GM12891 (cell line): ENCODE data around the gene DAB2IP.

Experiments used
- DNase-seq: peaks from one replicate; pipeline ENCODE4 v3.0.0; 2011; ENCODE audit warnings: low spot score; ENCODE audit not compliant: insufficient read length
- FAIRE-seq: peaks from 2 replicates; lab custom pipeline; 2011; peaks lifted over from hg19 to GRCh38; lab: Jason Lieb, UNC
- PAX5 ChIP-seq: IDR thresholded peaks from 2 replicates; pipeline ENCODE4 v1.6.1; 2011; ENCODE audit warnings: low read length, moderate library complexity, mild to moderate bottlenecking; ENCODE audit not compliant: insufficient read depth, severe bottlenecking
- POLR2A ChIP-seq: IDR thresholded peaks from 2 replicates; pipeline ENCODE4 v1.6.1; 2011; ENCODE audit warnings: low read depth, low read length, control low read depth
- POLR2AphosphoS5 ChIP-seq: IDR thresholded peaks from 2 replicates; pipeline ENCODE4 v1.6.1; 2011; ENCODE audit warnings: low read depth, low read length, control low read depth
- POU2F2 ChIP-seq: IDR thresholded peaks from 2 replicates; pipeline ENCODE4 v1.6.1; 2011; ENCODE audit warnings: low read depth, mild to moderate bottlenecking, control low read depth, low read length, moderate library complexity
- SPI1 ChIP-seq: IDR thresholded peaks from 2 replicates; pipeline ENCODE4 v1.6.1; 2011; ENCODE audit warnings: low read depth, low read length, control low read depth
- TAF1 ChIP-seq: IDR thresholded peaks from 2 replicates; pipeline ENCODE4 v1.6.1; 2011; ENCODE audit warnings: low read depth, low read length, control low read depth

The DAB2IP gene

GRCh38 chr9:121782514-121783110 lies 131.2 kb downstream of the DAB2IP start:
- TF ChIP-seq TAF1 (no peak), SPI1 (no peak), POU2F2 (no peak), POLR2A (no peak), PAX5 (no peak), POLR2AphosphoS5 (no peak)
- no peak for DNase-seq
- no peak for FAIRE-seq

- FAIRE-seq, result no peak
- DNase-seq, result no peak
- TF ChIP-seq POU2F2 (no peak), PAX5 (no peak), POLR2A (no peak), SPI1 (no peak), POLR2AphosphoS5 (no peak), TAF1 (no peak)
Observed at GRCh38 chr9:121783111-121783510, 131.7 kb downstream of the DAB2IP start.

DNA sequence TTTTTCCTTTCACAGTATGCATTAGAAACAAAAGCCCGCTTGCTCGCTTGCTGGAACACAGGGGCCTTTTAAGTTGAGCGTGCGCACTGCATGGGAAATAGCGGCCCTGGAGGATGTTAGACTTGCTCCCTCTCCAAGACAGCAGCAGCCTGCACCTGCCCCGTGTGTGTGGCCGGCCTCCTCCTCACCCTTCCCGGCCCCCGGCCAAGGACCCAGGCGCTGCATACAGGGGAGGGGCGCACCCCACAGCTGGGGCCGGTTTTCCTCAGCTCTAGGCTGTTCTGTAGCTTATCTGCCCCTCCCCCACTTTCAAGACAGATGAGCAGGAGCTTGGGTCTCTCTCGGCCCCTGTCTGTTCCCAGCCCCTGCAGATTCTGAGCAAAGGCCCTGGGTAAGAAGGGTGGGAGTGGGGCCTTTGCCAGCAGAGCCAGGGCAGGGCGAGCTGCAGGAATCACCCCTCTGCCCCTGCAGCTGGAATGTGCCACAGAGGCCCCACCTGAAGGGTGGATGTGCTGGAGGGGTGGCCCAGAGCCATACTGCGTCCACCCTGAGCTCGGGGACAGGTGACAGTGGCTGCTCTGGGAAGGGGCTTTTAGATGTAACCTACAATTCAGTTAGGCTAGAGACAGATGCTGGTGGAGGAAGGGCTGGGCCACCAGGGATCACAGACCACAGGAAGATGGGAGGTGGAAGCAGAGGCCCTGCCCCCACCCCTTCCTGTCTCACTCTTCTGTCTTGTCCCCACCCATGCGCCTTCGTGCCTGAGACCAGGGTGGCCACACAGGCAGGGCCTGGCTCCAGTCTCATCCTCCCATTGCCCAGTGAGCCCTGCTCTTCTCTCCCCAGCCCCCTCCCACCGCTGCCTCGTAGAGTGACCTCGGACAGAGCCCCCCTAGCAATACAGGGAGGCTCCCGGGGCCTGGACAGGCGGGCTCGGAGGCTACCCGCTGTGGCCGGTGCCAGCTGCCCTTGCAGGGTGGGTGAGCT lies 132.4 kb downstream of the DAB2IP start:
- no peak for FAIRE-seq
- no peak for DNase-seq
- no peak for TF ChIP-seq POLR2AphosphoS5
- no peak for TF ChIP-seq POLR2A
- TF ChIP-seq SPI1, result no peak
- TF ChIP-seq PAX5, result no peak
- no peak for TF ChIP-seq TAF1
- TF ChIP-seq POU2F2, result no peak

GRCh38 chr9:121784731-121785411 lies 133.4 kb downstream of the DAB2IP start:
- TF ChIP-seq POLR2A (no peak), POLR2AphosphoS5 (no peak), PAX5 (no peak), TAF1 (no peak), POU2F2 (no peak), SPI1 (no peak)
- DNase-seq, result no peak
- FAIRE-seq, result no peak

DNA sequence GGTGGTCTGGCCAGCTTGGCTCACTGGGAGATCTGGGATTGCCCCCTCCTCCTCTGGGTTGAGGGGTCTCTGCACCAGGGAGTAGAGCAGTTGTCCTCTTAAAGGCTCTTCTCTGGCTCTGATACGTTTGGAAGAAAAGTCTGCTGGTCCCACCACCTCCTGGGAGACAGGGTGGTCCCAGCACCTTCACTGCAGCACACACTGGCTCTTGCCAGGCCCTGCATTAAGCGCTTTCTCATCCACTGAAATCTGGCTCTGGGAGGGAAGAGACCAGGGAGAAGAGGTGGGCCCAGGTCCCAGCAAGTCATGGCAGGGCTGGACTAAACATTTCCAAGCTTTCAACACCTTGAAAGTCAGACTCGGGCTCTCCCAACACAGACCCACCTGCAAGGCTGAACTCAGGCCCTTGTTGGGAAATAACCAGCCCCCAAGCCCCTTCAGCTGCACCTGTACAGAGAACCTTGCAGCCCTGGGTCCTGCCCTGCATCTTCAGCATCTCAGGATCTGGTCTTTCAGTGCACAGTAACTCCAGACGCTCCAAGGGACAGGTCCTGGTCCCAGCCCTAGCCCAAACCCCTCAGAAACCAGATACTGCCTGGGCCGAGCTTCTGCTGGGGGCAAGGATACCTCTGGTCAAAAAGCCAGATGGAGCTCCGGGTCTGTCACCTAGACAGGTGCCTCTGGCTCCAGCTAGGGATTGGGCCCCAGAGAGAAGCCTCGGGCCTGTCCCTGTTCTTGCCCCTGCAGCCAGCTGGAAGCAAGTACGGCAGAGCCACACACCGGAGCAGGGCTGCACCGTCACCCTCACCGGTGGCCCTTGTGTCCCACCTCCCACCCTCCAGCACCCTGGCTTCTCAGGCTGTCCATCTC lies 134.5 kb downstream of the DAB2IP start:
- DNase-seq (no peak), FAIRE-seq (no peak)
- TF ChIP-seq TAF1 (no peak), SPI1 (no peak), PAX5 (no peak), POU2F2 (no peak), POLR2AphosphoS5 (no peak), POLR2A (no peak)

DNA sequence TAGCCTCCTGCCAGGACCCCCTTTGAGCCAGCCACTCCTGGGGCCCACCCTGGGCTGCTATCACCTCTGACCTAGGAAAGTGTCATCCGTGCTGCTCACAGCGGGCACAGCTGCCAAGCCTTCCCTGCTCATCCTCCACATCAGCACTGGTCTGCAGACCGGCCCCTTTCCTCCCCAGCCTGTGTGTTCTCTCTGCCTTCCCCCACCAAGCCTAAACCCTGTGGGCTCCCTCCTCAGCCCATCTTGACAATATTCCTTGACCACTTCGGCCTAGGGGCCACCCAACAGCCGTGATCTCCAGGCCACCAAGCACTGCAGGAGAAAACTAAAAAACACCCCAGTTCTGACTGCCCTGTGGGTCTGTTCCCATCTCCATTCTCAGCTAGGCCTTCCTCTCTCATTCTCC lies 135.1 kb downstream of the DAB2IP start:
- TF ChIP-seq POLR2A, result no peak
- no peak for TF ChIP-seq TAF1
- TF ChIP-seq POLR2AphosphoS5, result no peak
- no peak for TF ChIP-seq SPI1
- no peak for TF ChIP-seq PAX5
- no peak for TF ChIP-seq POU2F2
- DNase-seq, result no peak
- no peak for FAIRE-seq

DNA sequence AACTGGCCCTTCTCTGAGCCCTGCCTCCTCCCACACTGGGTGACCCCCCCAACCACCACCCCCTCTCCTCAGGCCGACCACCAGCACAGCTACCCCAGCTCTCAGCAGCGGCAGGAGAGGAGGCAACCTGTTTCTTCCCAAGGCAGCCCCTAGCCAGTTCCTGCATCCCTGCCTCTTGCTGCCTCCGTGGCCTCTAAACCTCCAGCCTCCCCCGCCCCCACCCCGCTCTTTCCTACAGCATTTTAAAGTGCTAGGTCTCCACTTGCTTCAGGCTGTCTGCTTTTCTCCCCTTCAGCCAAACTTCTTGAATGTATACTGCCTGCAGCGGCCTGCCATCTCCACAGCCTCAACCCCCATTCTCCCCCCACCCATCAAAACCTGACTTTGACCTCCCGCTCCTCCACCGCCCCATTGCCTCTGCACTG lies 135.6 kb downstream of the DAB2IP start:
- no peak for FAIRE-seq
- TF ChIP-seq TAF1, result no peak
- TF ChIP-seq POLR2AphosphoS5, result no peak
- no peak for TF ChIP-seq POLR2A
- no peak for TF ChIP-seq SPI1
- TF ChIP-seq PAX5, result no peak
- TF ChIP-seq POU2F2, result no peak
- DNase-seq, result no peak

- FAIRE-seq, result no peak
- no peak for DNase-seq
- no peak for TF ChIP-seq PAX5
- TF ChIP-seq POU2F2, result no peak
- no peak for TF ChIP-seq POLR2A
- TF ChIP-seq TAF1, result no peak
- no peak for TF ChIP-seq POLR2AphosphoS5
- TF ChIP-seq SPI1, result no peak
Observed at GRCh38 chr9:121788686-121789366, 137.4 kb downstream of the DAB2IP start.
